GM19035 (cell line): Measurements from ENCODE around the gene OR52E1.
"Not testable (repeated sequence)": the region's sequence is repeated elsewhere in the genome, so short reads cannot be mapped to it uniquely, and the experiment has no call there.

Experiments used
- ATAC-seq: cut with Tn5 transposase; IDR thresholded peaks from one replicate; pipeline ENCODE4 v1.9.1; 2021; ENCODE audit not compliant: unreplicated experiment

The OR52E1 gene

GRCh38 chr11:5069272-5069671 lies at the start of gene OR52E1:
Gene OR52E1, plus strand, starts transcription at chr11:5069572.
- ATAC-seq: no peak

DNA sequence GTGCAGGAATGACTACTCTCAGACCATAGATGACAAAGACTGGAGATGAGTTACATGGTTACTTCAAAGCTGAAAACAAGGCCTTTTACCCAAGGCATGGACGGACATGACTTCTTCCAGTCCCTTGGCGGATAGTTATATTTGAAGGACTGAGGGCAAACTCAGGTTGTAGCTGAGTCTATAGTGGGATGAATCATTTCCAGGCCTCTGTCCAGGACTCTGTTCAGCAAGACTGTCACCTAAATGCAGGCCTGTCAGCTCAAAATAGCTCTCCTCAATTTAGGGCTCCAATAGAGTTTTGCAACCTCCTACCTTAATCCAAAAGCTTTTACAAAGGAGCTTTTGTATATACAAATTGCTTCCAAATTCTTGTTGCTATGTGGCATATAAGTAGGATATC lies 47.4 kb upstream of the OR52E1 start:
- no peak for ATAC-seq

DNA sequence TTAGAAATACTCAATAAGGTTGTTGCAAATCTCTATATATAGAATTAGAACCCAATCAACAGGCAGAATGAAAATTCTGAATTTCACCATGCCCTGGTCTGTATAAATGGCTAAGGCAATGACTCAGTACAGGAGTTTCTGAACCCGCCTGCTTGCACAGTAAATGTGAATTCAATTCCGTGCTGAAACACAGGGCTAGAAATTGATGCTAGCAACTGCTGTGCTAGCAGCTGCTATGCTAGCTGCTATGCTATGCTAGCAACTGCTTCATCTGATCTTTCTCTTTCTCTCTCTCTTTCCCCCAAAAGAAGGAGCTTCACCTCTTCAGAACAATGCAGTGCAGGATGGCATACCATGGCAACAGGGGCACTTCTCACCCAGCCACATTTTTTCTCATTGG lies 32.7 kb upstream of the OR52E1 start:
- ATAC-seq: no peak

GRCh38 chr11:5037926-5038325 lies 31.4 kb upstream of the OR52E1 start:
- ATAC-seq: no peak

- no peak for ATAC-seq
These were observed 31.0 kb upstream of the OR52E1 start for GRCh38 chr11:5038341-5038740.

DNA sequence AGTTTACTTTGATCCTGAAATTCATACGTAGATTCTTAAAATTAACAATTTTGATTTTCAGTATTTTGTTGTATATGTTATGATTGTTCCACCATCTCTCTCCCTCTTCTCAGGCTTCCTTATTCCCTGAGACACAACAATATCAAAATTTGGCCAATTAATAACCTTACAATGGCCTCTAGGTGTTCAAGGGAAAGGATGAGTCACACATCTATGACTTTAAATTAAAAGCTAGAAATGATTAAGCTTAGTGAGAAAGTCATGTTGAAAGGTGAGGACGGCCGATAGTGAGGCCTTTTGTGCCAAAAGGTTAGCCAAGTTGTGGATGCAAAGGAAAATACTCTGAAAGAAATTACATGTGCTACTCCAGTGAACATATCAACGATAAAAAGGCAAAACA lies 28.5 kb upstream of the OR52E1 start:
- no peak for ATAC-seq

GRCh38 chr11:5042091-5042490 lies 27.3 kb upstream of the OR52E1 start:
- ATAC-seq: no peak

- ATAC-seq: no peak
These were observed 26.0 kb upstream of the OR52E1 start for GRCh38 chr11:5043380-5043779.

GRCh38 chr11:5046226-5046625 lies 23.1 kb upstream of the OR52E1 start, which contains the start of gene OR52J3:
Gene OR52J3, plus strand, starts transcription at chr11:5046526. Its CDS starts 0 bp downstream, at chr11:5046526.
- no peak for ATAC-seq

GRCh38 chr11:5046754-5047330 lies 22.5 kb upstream of the OR52E1 start:
- ATAC-seq: no peak

DNA sequence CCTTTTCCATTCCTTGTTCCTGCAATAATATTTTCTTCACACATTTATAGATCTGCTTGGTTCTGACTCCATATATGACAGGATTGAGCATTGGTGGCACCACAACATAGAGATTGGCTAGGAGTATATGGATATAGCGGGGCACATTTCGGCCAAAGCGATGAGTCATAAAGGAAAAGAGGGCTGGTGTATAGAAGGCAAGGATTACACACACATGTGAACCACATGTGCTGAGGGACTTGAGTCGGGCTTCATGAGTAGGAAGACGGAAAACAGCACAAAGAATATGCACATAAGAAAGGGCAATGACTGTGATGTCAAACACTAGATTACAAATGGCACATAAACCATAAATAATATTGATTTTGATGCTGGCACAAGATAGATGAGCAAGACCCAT lies 10.7 kb upstream of the OR52E1 start:
- not testable (repeated sequence) for ATAC-seq

GRCh38 chr11:5059391-5059790 lies 10.0 kb upstream of the OR52E1 start, which contains the start of gene OR52E2:
Gene OR52E2, minus strand, starts transcription at chr11:5059627. Its CDS starts 0 bp downstream, at chr11:5059627.
- ATAC-seq: no peak

DNA sequence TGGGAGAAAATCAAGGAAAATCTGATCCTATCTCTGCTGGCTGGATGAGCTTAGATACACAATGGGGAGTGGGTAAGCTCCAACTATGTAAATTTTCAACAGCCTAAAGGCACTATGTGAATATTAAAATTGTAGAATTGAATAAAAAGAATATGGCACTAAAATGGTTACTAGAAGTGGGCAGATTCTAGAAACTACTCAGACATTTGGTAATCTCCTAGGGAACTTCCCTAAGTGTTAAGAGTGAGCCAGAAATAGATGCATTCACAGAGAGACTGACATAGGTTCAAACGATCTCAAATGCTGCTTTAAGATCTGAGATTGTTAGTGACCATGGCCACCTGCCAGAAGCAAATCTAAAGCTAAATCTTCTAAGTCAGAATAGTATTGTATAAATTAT lies 4.3 kb upstream of the OR52E1 start:
- ATAC-seq: no peak

DNA sequence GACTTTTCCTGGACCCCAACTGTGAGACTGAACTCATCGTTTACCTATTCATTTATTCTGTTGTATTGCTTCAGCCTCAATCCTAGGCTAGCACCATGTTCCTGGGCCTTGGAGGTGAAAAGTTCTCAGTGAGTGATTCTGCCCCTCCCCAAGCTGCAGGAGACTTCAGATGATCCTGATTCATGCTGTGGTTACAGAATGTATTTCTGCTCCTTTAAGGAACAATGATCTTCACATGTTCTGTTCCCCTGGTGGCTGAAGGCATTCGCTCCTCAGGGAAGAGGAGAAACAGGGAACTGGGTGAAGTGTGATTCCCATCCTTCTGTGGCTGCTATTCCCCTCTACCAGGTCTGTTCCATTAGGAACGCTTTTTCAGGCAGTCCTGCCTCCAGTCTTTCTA lies 2.4 kb downstream of the OR52E1 start:
- no peak for ATAC-seq

DNA sequence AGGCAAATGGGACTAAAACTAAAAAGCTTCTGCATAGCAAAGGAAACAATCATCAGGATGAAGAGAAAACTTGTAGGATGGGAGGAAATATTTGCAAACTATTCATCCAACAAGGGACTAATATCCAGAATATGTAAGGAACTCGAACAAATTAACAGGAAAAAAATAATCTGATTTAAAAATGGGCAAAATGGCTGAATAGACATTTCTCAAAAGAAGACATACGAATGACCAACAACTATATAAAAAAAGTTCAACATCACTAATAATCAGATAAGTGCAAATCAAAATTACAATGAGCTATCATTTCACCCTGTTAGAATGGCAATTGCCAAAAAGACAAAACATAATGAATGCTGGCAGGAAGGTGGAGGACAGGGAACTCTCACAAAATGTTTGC lies 12.0 kb downstream of the OR52E1 start:
- no peak for ATAC-seq

DNA sequence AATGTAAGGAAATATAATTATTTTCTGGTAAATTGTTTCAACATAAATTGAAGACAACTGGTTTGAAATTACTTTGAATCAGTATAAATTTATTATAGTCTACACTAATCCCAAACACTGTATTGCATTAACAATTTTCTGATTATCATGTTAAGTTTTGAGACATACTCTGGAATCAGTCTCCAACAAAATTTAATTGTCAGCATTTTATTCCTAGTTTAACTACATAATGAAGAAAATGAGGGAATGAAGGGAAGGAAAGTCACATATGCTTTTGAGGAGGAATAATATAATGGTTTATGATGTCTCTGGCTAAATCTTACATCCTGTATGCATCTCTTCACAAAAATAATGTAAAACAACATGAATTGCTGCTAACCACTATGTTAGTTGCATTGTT lies 14.2 kb downstream of the OR52E1 start:
- ATAC-seq: no peak

GRCh38 chr11:5088556-5088955 lies 19.2 kb downstream of the OR52E1 start:
- no peak for ATAC-seq

DNA sequence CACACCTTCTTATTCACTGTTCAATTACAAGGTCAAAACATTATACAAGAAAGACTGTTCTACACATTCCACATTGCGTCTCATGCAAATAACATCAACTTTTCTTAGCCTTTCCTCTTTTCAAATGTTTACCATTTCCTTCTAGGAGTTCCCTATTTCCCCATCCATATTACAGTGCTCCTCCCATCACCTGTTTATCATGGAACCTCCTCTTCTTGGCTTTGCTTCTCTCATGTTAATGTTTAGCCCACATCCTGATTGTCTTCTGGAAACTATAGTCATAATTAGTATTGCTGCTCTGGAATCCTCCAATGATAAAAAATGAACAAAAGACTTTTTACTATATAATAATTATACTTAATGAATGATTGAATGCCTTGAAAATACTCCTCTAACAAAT lies 21.3 kb downstream of the OR52E1 start:
- no peak for ATAC-seq

DNA sequence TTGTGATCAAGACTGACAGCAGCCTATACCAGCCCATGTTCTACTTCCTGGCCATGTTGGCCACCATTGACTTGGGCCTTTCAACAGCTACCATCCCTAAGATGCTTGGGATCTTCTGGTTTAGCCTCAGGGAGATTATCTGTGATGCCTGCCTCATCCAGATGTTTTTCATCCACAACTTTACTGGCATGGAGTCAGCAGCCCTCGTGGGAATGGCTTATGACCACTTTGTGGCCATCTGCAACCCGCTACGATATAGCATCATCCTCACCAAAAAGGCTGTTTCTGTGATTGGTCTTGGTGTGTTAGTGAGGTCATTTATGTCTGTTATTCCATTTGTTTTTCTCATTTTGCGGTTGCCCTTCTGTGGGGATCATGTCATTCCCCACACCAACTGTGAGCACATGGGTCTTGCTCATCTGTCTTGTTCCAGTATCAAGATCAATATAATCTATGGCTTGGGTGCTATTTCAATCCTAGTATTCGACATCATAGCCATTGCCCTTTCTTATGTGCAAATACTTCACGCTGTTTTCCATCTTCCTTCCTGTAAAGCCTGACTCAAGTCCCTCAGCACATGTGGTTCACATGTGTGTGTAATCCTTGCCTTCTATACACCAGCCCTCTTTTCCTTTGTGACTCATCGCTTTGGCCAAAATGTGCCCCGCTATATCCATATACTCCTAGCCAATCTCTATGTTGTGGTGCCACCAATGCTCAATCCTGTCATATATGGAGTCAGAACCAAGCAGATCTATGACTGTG lies 23.6 kb downstream of the OR52E1 start:
- ATAC-seq: no peak

DNA sequence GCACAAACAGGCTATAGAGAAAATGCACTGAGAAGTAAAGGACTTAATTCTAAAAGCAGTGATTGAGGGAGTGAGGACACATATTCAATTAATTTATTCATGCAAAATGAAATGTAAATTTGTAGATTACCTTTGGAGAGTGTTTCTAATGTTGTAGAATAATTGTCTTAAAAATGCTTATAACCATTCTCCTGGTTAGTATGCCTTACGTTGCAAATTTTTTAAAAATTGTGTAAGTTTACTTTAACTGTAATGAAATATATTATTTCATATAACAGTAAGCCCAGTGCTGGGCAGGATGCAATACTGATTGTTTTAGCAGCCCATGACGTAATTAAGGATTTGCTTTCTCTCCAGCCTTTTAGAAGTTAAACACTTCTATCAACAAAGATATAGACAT lies 26.6 kb downstream of the OR52E1 start:
- no peak for ATAC-seq

GRCh38 chr11:5102246-5102645 lies 32.9 kb downstream of the OR52E1 start:
- ATAC-seq: no peak

DNA sequence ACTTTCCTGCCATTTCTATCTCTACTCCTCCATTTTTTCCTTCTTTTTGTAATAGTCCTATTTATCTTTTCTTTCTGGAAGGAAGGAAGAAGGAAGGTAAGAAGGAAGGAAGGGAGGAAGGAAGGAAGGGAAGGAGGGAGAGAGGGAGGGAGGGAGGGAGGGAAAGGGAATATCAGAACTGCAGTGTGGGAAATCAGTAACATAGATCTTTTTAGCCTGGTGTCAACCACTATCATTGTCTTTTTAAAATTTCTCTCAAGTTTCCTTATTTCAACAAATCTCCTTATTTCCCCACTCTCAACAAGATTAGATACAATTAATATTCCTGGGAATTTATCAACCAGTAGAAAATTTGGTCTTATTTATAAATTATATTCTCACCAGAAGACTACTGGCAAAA lies 33.7 kb downstream of the OR52E1 start:
- ATAC-seq: no peak

- no peak for ATAC-seq
These were observed 37.9 kb downstream of the OR52E1 start for GRCh38 chr11:5107285-5107684.
